ENCODE measurements around the gene TMEM119.
"Not testable (repeated sequence)": the region's sequence is repeated elsewhere in the genome, so short reads cannot be mapped to it uniquely, and the experiment has no call there.

TMEM119 gene

DNA sequence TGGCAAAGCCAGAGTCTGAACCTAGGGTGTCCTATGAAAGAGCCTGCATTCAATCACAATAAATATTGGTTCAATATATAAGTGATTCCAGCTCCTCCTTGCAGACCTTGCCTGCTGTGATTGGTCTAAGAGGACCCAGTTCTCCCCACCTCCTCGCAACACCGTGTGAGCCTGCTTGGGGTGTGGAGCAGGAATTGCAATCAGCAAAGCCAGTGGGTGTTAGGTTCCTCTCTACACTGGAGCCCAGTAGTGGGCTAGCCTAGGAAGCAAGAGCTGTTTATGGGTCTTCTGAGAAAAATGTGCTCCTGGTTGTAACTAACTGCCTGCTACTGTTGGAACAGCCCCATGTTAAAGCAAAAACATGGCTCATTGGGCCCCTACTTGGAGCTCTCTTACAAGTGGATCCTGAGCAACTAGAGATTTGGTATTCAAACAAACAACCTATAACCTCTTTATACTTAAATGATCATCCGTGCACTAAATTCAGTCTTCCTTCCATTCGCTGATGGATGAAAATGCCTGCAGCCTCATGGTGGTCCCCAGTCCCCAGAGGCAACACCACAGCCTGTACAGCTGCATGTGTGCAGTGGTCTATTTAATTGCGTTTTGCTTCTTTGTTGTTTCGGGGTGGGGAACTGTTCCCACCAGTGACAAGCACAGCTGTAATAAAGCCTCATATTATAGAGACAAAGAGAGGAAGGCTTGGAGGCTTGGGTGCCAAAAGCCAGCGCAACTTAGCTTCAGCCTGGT lies 39.5 kb upstream of the TMEM119 start:
- Mint-ChIP-seq H3K27ac (no peak overlapping the region), H3K4me3 (no peak overlapping the region), H3K9me3 (no peaks in the 10 kb centered on the region), H3K27me3 (no peaks in the 10 kb centered on the region), H3K4me1 (peaks cover 64% of the 10 kb centered on the region)
- ATAC-seq (no peak), DNase-seq (no peak)

DNA sequence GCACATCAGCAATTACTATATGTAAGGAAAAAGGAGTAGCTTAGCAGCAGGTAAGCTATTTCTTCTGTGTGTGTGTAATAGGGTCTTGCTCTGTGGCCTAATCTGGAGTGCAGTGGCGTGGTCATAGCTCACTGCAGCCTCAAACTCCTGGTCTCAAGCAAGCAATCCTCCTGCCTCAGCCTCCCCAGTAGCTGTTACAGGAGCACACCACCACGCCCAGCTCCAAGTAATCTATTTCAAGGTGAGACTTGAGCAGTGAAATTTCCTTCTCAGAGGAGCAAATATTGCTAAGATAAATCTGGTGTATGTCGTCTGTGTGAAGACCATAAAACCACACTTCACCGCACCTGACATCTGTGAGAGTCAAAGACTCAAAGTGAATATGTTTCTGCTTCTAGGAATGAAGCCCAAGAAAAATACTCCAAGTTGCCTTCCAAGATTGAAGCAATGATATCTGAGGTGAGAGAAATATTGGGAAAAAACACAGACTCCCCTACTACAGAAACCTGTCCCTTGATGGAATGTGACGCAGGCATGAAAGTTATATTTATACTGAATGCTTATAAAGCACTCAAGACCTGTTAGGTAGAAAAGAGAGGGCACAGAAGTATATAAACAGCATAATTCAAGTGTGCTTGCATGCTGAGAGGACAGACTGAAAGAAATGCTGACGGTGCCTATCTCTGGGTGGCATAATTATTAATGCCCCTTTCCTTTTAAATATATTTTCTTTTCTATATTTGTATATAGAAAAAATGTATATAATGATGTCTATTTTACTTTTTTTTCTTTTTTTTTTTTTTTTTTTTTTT lies 38.3 kb upstream of the TMEM119 start:
- no peaks in the 10 kb centered on the region for H3K27me3 Mint-ChIP-seq
- no peaks in the 10 kb centered on the region for H3K9me3 Mint-ChIP-seq
- H3K4me3 Mint-ChIP-seq: peak overlapping the region; percentile 20 to 91
- DNase-seq (no peak), ATAC-seq (no peak)
- no peak overlapping the region for H3K27ac Mint-ChIP-seq
- H3K4me1 Mint-ChIP-seq: peaks cover 66% of the 10 kb centered on the region

DNA sequence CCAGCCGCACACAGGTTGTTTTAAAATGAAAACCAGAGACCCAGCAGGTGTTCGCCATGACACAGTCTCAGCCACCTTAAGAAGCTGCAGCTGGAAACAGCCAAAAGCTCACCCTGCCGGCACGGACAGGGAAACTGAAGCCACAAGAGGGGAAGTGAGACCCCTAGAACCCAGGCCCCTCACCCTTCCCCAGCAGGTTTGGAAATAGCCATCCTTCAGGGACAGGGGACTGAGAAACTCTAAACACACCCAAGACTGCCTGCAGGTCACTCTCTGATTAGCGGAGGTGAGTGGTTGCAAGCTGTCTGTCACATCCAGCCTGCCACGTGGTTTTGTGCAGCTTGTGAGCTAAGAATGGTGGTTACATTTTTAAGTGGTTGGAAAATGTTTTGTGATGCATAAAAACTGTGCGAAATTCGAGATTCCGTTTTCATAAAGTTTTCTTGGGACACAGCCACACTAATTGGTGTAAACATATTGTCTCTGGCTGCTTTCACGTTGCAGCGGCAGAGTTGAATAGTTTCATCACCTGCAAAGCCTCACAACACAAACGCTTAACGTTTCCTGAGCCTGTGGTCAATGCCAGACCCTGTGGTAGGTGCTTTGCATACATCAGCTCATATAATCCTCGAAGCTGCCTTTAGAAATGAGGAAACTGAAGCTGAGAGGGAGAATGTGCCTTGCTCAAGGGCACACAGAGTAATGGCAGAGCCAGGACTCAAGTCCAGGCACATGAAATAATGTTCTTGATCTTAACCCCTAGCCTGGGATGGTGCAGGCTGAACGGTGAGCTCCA lies 37.5 kb upstream of the TMEM119 start:
- Mint-ChIP-seq H3K27me3 (no peaks in the 10 kb centered on the region), H3K9me3 (no peaks in the 10 kb centered on the region), H3K27ac (no peak overlapping the region), H3K4me1 (peaks cover 68% of the 10 kb centered on the region), H3K4me3 (peak overlapping the region; percentile 91 to 95)
- DNase-seq: peak in 1 of 2 donors; percentile 59
- ATAC-seq: peak; percentile 47

DNA sequence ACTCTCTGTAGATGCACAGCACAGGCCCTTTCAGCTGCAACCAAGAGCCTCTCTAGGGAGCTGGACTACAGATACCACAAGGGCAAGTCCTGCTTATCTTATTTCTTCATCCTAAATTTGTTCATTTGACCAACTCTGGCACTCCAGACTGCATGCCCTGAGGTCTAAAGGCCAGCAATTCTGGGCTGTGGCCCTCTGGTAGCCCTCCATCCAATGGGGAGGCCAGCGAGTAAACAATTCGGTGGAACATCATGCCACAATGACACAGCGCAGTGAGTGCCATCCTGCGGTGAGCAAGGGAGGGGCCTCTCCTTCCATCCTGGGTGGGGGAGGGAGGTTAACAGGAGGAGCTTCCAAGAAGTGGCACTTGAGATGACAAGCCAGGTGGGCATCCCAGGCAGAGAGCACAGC lies 36.5 kb upstream of the TMEM119 start:
- peak overlapping the region; percentile 49 to 96 for H3K27ac Mint-ChIP-seq

DNA sequence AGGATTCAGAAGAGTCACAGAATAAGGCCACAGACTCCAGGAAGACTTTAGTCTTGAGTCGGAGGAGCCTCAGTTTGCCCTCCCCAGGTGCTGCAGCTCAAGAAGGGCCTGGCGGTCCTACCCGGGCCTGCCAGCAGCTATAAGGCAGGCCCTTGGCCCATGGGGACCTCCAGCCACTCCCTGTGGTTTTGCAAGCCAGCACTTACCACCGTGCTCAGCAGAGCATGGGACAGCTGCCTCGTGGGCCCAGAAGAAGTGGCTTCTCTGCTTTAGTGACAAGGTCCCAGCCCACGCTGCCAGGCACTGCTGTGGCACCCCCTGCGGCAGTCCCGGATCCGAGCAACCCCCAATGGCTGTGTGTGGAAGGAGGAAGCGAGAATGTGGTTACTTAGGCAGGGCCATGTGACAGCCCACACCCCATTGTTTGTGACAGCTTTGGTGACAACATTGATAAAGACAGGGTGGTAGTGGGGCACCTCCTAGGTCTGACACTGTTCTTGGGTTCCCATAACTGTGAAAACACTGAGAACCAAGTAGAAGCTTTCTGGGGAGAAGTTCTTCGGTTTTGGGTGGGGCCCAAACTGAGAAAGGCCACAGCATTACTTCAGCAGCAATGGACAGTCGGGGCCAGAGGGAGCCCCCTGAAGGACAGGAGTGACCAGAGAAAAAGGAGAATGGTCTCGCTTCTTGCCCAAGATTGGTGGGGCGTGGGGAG lies 35.8 kb upstream of the TMEM119 start, which contains the start of gene SELPLG:
SELPLG (minus strand) TSS at position 361 of the 715 bp plus-strand sequence. CDS start 9,587 bp downstream, outside the sequence.
- Mint-ChIP-seq H3K4me1 (peaks cover 65% of the 10 kb centered on the region), H3K4me3 (peak within 1 kb of the TSS; percentile 91 to 95), H3K27me3 (no peaks in the 10 kb centered on the region), H3K9me3 (no peaks in the 10 kb centered on the region), H3K27ac (peak within 1 kb of the TSS; percentile 96 to 98)
- DNase-seq: peak; percentile 72 to 88
- peak; percentile 76 for ATAC-seq

More for the DNA sequence above, 36.5 kb upstream of the TMEM119 start:
- ATAC-seq (no peak), DNase-seq (peak in 1 of 2 donors; percentile 49)
- peak overlapping the region; percentile 91 to 95 for H3K4me3 Mint-ChIP-seq
- H3K27me3 Mint-ChIP-seq: no peaks in the 10 kb centered on the region
- peaks cover 69% of the 10 kb centered on the region for H3K4me1 Mint-ChIP-seq
- no peaks in the 10 kb centered on the region for H3K9me3 Mint-ChIP-seq

DNA sequence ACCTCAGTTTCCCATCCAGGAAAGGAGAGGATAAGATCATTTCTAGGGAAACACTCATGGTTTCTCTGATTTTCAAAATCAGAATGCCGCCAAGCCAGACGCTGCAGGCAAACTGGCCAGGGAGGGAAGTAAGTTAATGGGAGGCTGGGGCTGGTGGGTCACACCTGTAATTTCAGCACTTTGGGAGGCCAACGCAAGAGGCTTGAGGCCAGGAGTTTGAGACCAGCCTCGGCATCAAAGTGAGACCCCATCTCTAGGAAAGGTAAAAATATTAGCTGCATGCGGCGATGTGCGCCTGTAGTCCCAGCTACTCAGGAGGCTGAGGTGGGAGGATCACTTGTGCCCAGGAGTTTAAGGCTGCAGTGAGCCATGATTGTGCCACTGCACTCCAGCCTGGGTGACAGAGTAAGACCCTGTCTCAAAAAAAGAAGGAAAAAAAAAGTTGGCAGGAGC lies 35.2 kb upstream of the TMEM119 start:
- H3K4me3 Mint-ChIP-seq: peak overlapping the region; percentile 91 to 95
- DNase-seq (no peak), ATAC-seq (no peak)
- peak overlapping the region; percentile 96 to 98 for H3K27ac Mint-ChIP-seq
- no peaks in the 10 kb centered on the region for H3K27me3 Mint-ChIP-seq
- peaks cover 71% of the 10 kb centered on the region for H3K4me1 Mint-ChIP-seq
- no peaks in the 10 kb centered on the region for H3K9me3 Mint-ChIP-seq

DNA sequence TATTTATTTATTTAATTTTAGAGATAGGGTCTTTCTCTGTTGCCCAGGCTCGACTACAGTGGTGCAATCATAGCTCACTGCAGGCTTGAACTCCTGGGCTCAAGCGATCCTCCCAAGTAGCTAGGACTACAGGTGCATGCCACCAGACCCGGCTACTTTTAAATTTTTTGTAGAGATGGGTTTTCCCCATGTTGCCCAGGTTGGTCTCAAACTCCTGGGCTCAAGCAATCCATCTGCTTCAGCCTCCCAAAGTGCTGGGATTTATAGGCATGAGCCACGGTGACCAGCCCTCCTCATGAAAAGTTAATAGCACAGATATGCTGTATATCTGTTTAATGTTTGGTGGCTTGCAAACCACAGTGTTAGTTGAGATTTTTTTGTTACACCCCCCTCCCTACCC lies 33.4 kb upstream of the TMEM119 start:
- H3K9me3 Mint-ChIP-seq, ATAC-seq, H3K27me3 Mint-ChIP-seq, DNase-seq: not testable (repeated sequence)
- Mint-ChIP-seq H3K4me1 (peaks cover 80% of the 10 kb centered on the region), H3K27ac (peak overlapping the region; percentile 94 to 99), H3K4me3 (peak overlapping the region; percentile 93 to 95)

DNA sequence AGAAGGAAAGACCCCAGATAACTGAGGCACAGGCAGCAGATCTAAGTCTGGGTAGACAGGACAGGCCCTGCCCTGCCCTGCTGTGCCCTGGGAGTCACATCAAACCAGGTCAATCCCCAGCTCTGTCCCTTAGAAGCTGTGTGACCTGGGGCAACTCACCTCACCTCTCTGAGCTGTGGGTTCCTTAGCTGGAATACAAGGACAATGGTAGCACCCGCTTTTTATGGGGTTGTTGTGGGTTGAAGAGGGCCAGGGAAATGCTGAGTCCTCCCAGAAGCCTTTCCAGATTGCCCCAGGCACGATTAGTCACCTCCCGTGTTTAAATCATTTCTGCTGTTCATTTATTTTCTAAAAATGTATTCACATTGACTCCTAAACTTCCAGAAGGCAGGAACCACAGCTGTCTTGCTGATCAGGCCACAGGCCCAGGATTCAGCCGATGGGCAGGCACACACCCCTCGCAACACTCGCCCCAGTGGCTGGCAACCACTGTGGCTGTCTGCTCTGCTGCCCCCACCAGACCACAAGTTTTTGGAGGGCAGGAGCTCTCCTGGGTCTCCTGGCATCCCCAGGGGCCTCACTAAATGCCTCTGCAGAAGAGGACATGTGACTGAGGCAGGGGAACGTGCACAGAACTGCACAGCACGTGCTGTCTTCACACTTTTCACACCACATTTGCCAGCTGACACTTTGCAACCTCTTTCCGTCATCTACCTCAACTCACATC lies 32.8 kb upstream of the TMEM119 start:
- no peaks in the 10 kb centered on the region for H3K9me3 Mint-ChIP-seq
- peak in 1 of 2 donors; percentile 32 for DNase-seq
- H3K27ac Mint-ChIP-seq: peak overlapping the region; percentile 99 to 100
- H3K27me3 Mint-ChIP-seq: no peaks in the 10 kb centered on the region
- H3K4me1 Mint-ChIP-seq: peaks cover 77% of the 10 kb centered on the region
- no peak for ATAC-seq
- peak overlapping the region; percentile 93 to 95 for H3K4me3 Mint-ChIP-seq

DNA sequence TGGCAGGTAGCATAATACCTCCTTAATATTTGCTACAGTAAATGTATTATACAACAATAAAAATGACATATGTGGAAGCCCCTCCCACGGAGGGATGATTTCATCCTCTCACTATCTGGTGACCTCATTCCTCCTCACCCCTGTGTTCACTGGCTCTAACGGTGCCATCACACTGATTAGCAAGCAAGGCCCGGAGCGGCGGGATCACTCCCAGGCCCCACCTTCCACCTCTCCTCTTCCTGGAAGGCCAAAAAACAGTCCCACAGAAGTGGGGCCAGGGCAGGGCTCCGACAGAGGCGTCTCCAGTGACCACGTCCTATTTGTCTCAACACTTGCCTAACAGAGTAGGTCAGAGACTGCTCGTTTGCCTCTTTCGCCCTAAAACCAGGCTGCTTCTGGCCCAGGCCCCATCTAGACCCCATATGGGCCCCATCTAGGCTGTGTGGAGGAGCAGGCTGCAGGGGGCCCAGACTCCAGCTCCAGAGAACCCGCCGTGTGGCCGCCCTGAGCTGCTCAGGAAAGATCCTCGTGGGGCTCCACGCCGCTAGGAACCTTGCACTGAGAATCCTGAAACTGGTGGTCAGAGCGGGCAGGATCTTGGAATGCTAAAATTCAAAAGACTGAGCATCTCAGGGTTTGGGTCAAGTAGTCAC lies 32.1 kb upstream of the TMEM119 start:
- H3K4me1 Mint-ChIP-seq: peaks cover 77% of the 10 kb centered on the region
- peak; percentile 60 for ATAC-seq

DNA sequence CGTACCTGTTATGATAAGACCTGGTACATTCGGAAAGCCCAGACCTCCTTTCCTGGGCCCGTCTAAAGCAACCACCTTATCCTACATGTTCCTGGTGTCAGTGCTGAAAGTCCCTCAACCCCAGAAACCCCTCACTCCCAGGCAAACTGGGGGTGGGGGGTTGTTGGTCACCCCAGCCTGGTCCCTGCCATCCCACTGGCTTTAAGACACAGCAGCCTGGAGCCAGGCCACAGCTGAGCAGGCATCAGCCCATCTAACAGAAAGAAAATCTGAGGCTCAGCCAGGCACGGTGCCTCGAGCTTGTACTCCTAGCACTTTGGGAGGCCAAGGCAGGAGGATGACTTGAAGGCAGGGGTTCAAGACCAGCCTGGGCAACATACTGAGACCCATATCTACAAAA lies 31.3 kb upstream of the TMEM119 start:
- Mint-ChIP-seq H3K27ac (peak overlapping the region; percentile 99 to 100), H3K4me1 (peaks cover 71% of the 10 kb centered on the region), H3K9me3 (no peaks in the 10 kb centered on the region), H3K27me3 (no peaks in the 10 kb centered on the region), H3K4me3 (peak overlapping the region; percentile 93 to 95)
- DNase-seq (peak in 1 of 2 donors; percentile 49), ATAC-seq (no peak)

More for the DNA sequence above, 32.1 kb upstream of the TMEM119 start:
- Mint-ChIP-seq H3K27me3 (no peaks in the 10 kb centered on the region), H3K9me3 (no peaks in the 10 kb centered on the region), H3K4me3 (peak overlapping the region; percentile 93 to 95), H3K27ac (peak overlapping the region; percentile 99 to 100)
- peak; percentile 52 to 74 for DNase-seq

DNA sequence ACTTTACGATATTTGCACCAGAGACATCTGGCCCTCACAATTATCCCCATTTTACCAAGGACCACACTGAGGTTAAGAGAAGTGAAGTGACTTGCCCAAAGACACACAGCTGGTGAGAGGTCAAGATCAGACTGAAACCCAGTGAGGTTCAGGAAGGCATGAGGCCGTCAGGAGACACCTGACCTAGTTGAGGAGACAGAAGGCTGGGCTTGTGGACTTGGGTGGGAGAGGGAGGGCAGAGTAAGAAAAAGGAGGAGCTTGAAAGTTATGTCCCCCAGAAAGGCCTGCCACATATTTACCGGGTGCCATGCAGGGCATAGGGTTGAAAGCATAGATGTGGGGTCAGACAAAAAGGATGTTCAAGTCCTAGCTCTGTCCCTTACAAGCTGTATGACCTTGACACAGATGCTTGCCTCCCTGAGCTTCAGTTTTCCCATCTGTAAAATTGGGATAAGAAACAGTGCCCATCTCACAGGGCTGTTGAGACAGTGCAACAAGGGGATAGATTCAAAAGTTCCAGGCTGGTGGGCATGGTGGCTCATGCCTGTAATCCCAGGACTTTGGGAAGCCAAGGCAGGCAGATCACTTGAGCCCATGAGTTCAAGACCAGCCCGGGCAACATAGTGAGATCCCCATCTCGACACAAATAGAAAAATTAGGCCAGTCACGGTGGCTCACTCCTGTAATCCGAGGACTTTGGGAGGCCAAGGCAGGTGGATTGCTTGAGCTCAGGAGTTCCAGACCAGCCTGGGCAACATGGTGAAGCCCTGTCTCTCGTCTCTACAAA lies 29.4 kb upstream of the TMEM119 start:
- Mint-ChIP-seq H3K27me3 (no peaks in the 10 kb centered on the region), H3K4me1 (peaks cover 75% of the 10 kb centered on the region), H3K27ac (peak overlapping the region; percentile 99 to 100), H3K4me3 (peak overlapping the region; percentile 55 to 95), H3K9me3 (peaks cover 0 to 7% of the 10 kb centered on the region in 2 donors)
- ATAC-seq (no peak), DNase-seq (no peak)

DNA sequence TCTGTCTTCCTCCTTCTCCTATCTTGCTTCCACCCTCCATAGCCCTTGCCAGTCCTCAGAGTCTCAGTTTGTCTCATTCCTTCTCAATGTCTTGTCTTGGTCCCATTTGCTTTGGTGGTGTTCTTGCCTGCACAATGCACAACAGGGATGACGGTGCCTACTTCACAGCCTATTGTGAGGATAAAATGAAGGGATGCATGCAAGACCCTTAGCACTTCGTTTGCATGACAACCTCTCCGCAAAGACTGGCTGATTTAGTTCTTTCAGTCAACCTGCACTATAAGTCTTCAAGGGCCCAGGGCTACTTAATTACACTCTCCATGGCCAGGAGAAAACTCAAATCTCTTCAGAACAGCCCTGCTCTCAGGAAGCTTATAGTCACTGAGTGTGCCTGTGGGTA lies 27.3 kb upstream of the TMEM119 start:
- DNase-seq: no peak
- Mint-ChIP-seq H3K4me1 (peaks cover 66% of the 10 kb centered on the region), H3K27me3 (no peaks in the 10 kb centered on the region), H3K4me3 (no peak overlapping the region), H3K9me3 (peaks cover 0 to 7% of the 10 kb centered on the region in 2 donors), H3K27ac (no peak overlapping the region)
- no peak for ATAC-seq

DNA sequence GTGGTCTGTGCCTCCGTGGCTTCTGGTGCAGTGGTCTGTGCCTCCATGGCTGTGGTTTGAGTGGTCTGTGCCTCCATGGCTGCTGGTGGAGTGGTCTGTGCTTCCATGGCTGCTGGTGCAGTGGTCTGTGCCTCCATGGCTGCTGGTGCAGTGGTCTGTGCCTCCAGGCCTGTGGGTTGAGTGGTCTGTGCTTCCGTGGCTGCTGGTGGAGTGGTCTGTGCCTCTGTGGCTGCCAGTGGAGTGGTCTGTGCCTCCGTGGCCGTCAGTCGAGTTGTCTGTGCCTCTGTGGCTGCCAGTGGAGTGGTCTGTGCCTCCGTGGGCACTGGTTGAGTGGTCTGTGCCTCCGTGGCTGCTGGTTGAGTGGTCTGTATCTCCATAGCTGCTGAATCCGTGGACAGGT lies 25.7 kb upstream of the TMEM119 start:
- Mint-ChIP-seq H3K4me3 (no peak overlapping the region), H3K27ac (peak overlapping the region in 1 of 2 donors; percentile 40), H3K4me1 (peaks cover 73% of the 10 kb centered on the region), H3K27me3 (no peaks in the 10 kb centered on the region), H3K9me3 (peaks cover 0 to 7% of the 10 kb centered on the region in 2 donors)
- ATAC-seq (no peak), DNase-seq (no peak)
